Activated B cell treated with CpG ODN at 0.5 μM for 24 hours (primary cell): Measurements from ENCODE around the gene SEC24D. TPM values are rescaled to one million over a fixed set of nuclear protein-coding genes. Genes with fewer than 3 reads are reported as not detected.
"Not testable (repeated sequence)": the region's sequence is repeated elsewhere in the genome, so short reads cannot be mapped to it uniquely, and the experiment has no call there.

Experiments used
- ATAC-seq: fragments of 200-7000 bp; cut with Tn5 transposase; one replicate; pipeline ENCODE4 v1.10.0; 2021; ENCODE audit warnings: low read depth, mild to moderate bottlenecking, moderate library complexity
- CTCF ChIA-PET: fragments of 350-600 bp; sonication (Branson Sonifier 250); formaldehyde crosslinking; loops from one replicate; lab custom pipeline; 2021; ENCODE audit warnings: antibody characterized with exemption; lab: Charles Lee
- POLR2A ChIA-PET: fragments of 350-600 bp; sonication (Branson Sonifier 250); formaldehyde crosslinking; loops from one replicate; lab custom pipeline; 2021; ENCODE audit warnings: antibody characterized with exemption; lab: Charles Lee
- DNase-seq: peaks from one replicate; pipeline ENCODE4 v3.0.0; 2022
- H3K27ac Mint-ChIP-seq: one replicate; pipeline ENCODE4 v1.8.0; 2020; ENCODE audit warnings: mixed read lengths
- H3K27me3 Mint-ChIP-seq: one replicate; pipeline ENCODE4 v1.8.0; 2021; ENCODE audit warnings: mixed read lengths
- H3K36me3 Mint-ChIP-seq: one replicate; pipeline ENCODE4 v1.8.0; 2021; ENCODE audit warnings: low read depth, mixed read lengths
- H3K4me1 Mint-ChIP-seq: one replicate; pipeline ENCODE4 v1.8.0; 2021; ENCODE audit warnings: mixed read lengths
- H3K4me3 Mint-ChIP-seq: one replicate; pipeline ENCODE4 v1.8.0; 2020; ENCODE audit warnings: mild to moderate bottlenecking, mixed read lengths
- H3K9me3 Mint-ChIP-seq: one replicate; pipeline ENCODE4 v1.8.0; 2020; ENCODE audit warnings: mixed read lengths
- CTCF ChIP-seq: fragments of 200-600 bp; IDR thresholded peaks from one replicate; pipeline ENCODE4 v1.8.0; 2022; ENCODE audit warnings: antibody characterized with exemption, mild to moderate bottlenecking
- intact Hi-C: fragments of 100-400 bp; cut with micrococcal nuclease; formaldehyde crosslinking; loops from one replicate; pipeline ENCODE4 v1.15.1; 2024
- total RNA-seq: library from RNA; stranded (reverse); gene quantifications from 2 replicates; pipeline ENCODE4 v1.2.3, GENCODE V29; 2022

The SEC24D gene
- total RNA-seq, 1 donor from 2014 or later, result 19.4 TPM

- ChIA-PET POLR2A (no interaction called here), CTCF (no interaction called here)
- intact Hi-C loops, result no loop called here
- H3K36me3 Mint-ChIP-seq, result no peaks in the 10 kb centered on the region
- no peak for TF ChIP-seq CTCF
- no peaks in the 10 kb centered on the region for H3K4me1 Mint-ChIP-seq
- no peak for DNase-seq
- no peak for ATAC-seq
- no peak overlapping the region for H3K27ac Mint-ChIP-seq
- H3K9me3 Mint-ChIP-seq, result peaks cover 5% of the 10 kb centered on the region
- peaks cover 4% of the 10 kb centered on the region for H3K27me3 Mint-ChIP-seq
- no peak overlapping the region for H3K4me3 Mint-ChIP-seq
Measured at GRCh38 chr4:118879409-118879808, 43.5 kb upstream of the SEC24D start.

GRCh38 chr4:118878507-118878906 lies 42.6 kb upstream of the SEC24D start:
- intact Hi-C loops, result not testable (repeated sequence)

GRCh38 chr4:118877797-118878196 lies 41.9 kb upstream of the SEC24D start:
- ChIA-PET POLR2A (no interaction called here), CTCF (no interaction called here)
- Mint-ChIP-seq H3K27me3 (peaks cover 4% of the 10 kb centered on the region), H3K27ac (no peak overlapping the region), H3K4me1 (no peaks in the 10 kb centered on the region), H3K9me3 (peaks cover 5% of the 10 kb centered on the region), H3K36me3 (no peaks in the 10 kb centered on the region), H3K4me3 (no peak overlapping the region)
- ATAC-seq, result no peak
- no peak for DNase-seq
- intact Hi-C loops, result no loop called here
- no peak for TF ChIP-seq CTCF

More at GRCh38 chr4:118878507-118878906, 42.6 kb upstream of the SEC24D start:
- H3K4me1 Mint-ChIP-seq, H3K4me3 Mint-ChIP-seq, H3K27me3 Mint-ChIP-seq, CTCF ChIA-PET, DNase-seq, H3K9me3 Mint-ChIP-seq, H3K36me3 Mint-ChIP-seq, POLR2A ChIA-PET, ATAC-seq, H3K27ac Mint-ChIP-seq: not testable (repeated sequence)

- no peak overlapping the region for H3K27ac Mint-ChIP-seq
- H3K4me3 Mint-ChIP-seq, result no peak overlapping the region
- H3K9me3 Mint-ChIP-seq, result no peaks in the 10 kb centered on the region
- POLR2A ChIA-PET, result no interaction called here
- no peak for TF ChIP-seq CTCF
- H3K36me3 Mint-ChIP-seq, result no peaks in the 10 kb centered on the region
- peaks cover 4% of the 10 kb centered on the region for H3K27me3 Mint-ChIP-seq
- H3K4me1 Mint-ChIP-seq, result no peaks in the 10 kb centered on the region
- CTCF ChIA-PET, result no interaction called here
- ATAC-seq (no peak), DNase-seq (no peak)
- intact Hi-C loops, result no loop called here
Measured at GRCh38 chr4:118872181-118872580, 36.3 kb upstream of the SEC24D start.

- H3K9me3 Mint-ChIP-seq, result no peaks in the 10 kb centered on the region
- TF ChIP-seq CTCF, result no peak
- CTCF ChIA-PET, result no interaction called here
- no peak for DNase-seq
- intact Hi-C loops, result loop anchor here (5.0 kb wide), 1 partner anchor 48 kb away; no protein-coding TSS in a partner anchor
- H3K4me1 Mint-ChIP-seq, result no peaks in the 10 kb centered on the region
- no peak overlapping the region for H3K4me3 Mint-ChIP-seq
- ATAC-seq, result no peak
- no peak overlapping the region for H3K27ac Mint-ChIP-seq
- POLR2A ChIA-PET, result no interaction called here
- H3K27me3 Mint-ChIP-seq, result peaks cover 1% of the 10 kb centered on the region
- H3K36me3 Mint-ChIP-seq, result no peaks in the 10 kb centered on the region
Measured at GRCh38 chr4:118869808-118870342, 33.9 kb upstream of the SEC24D start.
